ENCODE results near the gene AFG1L.

DNA sequence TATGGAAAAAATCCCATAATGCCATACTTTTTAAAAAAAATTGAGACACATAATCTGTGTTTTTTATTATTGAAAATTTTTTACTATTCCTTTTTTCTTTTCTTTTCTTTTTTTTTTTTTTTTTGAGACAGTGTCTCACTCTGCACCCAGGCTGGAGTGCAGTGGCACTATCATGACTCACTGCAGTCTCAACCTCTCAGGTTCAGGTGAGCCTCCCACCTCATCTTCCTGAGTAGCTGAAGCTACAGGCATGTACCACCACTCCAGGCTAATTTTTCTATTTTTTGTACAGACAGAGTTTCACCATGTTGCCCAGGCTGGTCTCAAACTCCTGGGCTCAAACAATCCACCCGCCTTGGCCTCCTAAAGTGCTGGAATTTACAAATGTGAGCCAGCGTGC, 100.4 kb downstream of the AFG1L start:
- TF ChIP-seq, protein P1, sequence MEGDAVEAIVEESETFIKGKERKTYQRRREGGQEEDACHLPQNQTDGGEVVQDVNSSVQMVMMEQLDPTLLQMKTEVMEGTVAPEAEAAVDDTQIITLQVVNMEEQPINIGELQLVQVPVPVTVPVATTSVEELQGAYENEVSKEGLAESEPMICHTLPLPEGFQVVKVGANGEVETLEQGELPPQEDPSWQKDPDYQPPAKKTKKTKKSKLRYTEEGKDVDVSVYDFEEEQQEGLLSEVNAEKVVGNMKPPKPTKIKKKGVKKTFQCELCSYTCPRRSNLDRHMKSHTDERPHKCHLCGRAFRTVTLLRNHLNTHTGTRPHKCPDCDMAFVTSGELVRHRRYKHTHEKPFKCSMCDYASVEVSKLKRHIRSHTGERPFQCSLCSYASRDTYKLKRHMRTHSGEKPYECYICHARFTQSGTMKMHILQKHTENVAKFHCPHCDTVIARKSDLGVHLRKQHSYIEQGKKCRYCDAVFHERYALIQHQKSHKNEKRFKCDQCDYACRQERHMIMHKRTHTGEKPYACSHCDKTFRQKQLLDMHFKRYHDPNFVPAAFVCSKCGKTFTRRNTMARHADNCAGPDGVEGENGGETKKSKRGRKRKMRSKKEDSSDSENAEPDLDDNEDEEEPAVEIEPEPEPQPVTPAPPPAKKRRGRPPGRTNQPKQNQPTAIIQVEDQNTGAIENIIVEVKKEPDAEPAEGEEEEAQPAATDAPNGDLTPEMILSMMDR (IDR thresholded peaks at IDR 0.05; ENCODE audit: insufficient read depth, low read length), result no peak
- TF ChIP-seq SPI1 (IDR thresholded peaks at IDR 0.05; ENCODE audit: borderline replicate concordance, low read depth), result no peak

Measured in HL-60 (cell line).